Activated naive CD4-positive, alpha-beta T cell treated with anti-CD3 and anti-CD28 coated beads, Interleukin-2, amount 50 U/mL, for 16 hours (primary cell): ENCODE results near the gene RPE65.
"Not testable (repeated sequence)": the region's sequence is repeated elsewhere in the genome, so short reads cannot be mapped to it uniquely, and the experiment has no call there.

Experiments
- DNase-seq: peaks from one replicate; pipeline ENCODE4 v3.0.0-alpha.2; 2020

RPE65 gene

DNA sequence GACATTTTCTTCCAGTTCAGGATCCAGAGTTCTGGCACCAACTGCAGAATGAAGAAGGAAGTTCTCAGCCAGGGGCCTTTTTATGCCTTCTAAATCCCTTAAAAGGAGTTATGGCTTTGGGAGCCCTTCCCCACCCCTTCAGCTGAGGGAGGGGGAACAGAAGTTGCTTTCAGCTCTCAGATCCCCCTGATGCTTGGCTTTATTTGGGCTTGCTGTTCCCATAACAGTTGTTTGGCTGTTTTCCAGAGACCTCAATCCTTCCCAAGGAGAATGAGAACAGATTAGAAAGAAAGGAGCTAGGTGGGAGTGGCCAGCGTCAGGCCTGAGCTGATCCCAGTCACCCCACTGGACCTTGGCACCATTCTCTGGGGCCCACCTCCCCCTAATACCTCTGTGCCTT lies at the start of gene RPE65:
TSS of gene RPE65 (minus strand) at position 54 of the 400 bp plus-strand sequence. CDS start at position 5, 49 bp downstream.
- no peak for DNase-seq

DNA sequence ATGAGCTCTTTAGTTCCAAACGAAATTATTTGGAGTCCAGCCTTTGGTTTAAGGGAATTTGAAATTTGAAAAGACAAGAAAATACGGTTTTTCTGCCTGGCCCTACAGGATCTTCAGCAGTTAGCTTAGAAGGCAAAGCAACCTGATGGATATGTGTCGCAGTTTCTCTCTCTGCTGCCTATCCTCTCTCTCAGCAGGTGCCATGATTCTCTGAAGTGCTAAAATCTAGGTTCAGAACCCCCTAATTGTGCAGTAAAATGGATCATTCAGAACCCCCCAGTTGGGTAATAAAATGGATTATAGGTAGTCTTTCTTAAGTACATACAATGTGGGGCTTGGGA lies 47.6 kb upstream of the RPE65 start:
- no peak for DNase-seq

DNA sequence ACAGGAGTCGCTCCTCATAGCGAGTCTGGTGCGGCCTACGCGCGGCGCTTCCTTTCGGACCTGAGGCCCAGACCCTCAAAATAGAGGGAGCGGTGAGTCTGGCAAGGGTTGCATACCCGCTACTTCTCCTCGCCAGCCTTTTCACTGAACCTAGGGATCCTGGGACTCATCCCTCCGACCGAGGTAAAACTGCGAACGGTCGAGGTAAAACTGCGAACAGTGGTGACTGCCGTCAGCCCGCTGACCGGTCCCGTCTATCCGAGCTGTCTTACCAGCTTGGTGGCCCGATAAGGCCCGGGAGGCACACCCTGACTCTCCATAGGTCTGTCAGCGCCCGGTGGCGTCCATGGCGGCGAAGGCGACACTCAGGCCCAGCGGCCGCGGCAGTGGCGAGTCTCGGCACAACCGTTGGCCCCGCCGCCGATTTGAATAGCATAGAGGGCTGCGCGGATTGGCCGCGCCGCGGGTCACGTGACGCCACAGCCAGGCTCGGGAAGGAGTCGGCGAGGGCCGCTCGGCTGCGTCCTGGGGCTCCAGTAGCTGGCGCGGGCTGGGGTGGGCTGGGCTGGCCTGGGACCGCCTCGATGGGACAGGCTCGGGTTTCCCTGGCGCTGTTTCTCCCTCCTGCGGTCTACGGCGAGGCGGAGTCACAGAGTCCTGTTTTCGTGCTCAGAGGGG lies 47.1 kb upstream of the RPE65 start, which contains the start of gene DEPDC1:
TSS of gene DEPDC1 (minus strand) at position 403 of the 678 bp plus-strand sequence. CDS start at position 320, 83 bp downstream.
- DNase-seq, result peak; percentile 56

DNA sequence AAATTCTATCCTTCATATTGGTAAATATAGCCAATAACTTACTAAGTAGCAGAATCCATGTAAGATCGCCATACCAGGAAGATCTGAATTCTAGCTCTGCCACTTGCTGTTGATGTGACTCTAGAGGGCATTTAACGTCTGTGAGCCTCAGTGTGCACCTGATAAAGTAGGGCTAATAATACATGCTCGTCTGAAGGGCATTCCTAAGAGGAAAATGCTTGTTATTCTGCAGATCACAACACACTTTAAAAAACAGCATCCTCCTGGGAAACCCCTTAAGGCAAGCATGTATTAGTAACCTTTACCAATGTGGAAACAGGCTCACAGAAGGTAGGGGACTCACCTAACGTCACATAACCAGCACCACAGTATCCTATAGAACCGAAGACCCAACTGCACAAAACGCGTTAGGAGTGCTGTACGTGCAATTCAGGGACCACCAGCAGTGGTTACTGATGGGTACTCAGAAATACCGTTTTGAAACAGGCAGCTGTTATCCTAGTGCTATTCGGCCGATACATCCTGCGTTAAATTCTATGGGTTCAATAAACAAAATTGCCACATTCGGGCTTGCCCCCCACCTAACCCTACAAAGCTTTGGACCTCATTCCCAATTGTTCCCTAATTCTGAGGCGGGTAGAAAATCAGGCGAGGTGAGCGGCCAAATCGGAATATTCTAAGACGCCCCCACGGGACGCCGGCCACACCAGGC lies 46.4 kb upstream of the RPE65 start:
- DNase-seq, result no peak

DNA sequence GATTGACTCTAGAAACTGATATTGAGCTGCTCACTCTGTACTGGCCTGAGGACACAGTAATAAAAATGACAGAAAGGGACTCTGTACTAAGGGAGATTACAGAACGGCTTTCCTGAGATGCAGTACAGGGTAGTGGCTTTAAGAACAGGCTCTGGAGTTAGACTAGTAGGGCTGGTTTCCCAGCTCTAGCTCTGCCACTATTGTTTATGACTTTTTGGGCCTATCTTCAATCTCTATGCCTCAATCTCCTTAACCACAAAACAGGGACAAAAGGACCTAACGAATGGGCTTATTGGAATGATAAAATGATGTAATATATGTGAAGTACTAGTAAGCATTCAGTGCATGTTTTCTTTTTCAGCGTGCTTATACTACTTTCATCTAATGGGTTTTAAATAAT lies 45.8 kb upstream of the RPE65 start:
- no peak for DNase-seq

DNA sequence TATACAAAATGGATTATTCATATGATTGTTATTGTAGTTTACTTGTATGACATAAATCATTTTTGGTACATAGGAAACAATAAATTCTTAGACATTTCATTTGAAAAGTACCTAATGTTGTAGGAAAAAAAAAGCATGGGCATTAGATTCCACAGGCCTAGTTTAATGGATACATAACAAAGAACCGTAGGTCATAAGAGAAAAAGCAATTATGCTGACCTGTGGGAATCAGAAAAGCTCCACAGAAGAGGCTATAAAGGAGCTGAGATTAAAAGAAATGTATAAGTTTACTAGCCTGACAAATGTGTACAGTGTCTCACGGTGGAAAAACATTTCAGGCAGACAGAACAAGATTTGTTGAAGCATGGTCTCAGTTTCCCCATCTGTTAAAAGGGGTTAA lies 43.4 kb upstream of the RPE65 start:
- DNase-seq, result no peak

DNA sequence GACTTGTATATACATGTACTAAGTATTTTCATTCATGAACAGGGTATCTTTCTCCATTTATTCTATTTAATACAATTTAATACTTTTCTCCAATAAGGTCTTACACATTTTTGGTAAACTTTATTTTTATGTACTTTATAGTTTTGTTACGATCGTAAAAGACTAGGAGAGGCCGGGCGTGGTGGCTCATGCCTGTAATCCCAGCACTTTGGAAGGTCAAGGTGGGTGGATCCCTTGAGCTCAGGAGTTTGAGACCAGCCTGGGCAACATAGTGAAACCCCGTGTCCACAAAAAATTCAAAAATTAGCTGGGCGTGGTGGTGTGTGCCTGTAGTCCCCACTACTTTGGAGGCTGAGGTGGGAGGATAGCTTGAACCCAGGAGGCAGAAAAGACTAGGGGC lies 42.5 kb upstream of the RPE65 start:
- DNase-seq, result not testable (repeated sequence)

DNA sequence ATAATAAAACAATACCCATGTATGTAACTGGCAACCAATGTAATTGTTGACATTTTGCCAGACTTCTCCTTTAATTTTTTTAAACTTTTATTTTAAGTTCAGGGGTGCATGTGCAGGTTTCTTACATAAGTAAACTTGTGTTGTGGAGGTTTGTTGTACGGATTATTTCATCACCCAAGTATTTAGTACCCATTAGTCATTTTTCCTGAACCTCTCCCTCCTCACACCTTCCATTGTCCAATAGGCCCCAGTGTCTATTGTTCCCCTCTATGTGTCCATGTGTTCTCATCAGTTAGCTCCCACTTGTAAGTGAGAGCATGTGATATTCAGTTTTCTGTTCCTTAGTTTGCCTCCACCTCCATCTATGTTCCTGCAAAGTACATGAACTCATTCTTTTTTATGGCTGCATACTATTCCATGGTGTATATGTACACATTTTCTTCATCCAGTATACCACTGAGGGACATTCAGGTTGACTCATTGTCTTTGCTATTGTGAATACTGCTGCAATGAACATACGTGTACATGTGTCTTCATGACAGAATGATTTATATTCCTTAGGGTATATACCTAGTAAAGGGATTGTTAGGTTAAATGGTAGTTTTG lies 40.4 kb upstream of the RPE65 start:
- no peak for DNase-seq

DNA sequence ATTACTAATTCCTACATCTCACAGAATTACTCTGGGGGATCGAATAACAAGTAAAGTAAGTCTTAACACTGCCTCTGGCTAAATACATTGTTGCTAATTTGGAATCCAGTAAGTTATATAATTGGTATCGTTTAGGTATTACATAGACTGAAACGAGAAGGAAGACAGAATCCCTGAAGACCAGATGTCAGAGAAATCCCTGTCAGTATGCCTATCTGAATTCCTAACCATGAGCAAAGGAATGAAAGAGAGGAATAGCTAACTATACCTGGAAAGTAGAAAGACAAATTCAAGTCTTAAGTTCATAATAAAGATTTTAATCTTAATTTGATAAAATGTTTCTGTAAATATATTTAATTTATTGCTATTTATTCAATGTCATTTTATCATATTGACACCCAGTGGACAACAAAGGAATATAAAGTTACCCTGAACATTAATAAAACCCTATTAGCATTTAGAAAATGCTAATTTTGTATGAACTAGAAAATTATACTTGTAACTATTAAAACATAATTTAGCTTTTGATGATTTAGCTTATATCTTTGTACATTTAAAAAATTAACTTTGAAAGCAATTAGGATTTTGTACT lies 35.8 kb upstream of the RPE65 start:
- no peak for DNase-seq

DNA sequence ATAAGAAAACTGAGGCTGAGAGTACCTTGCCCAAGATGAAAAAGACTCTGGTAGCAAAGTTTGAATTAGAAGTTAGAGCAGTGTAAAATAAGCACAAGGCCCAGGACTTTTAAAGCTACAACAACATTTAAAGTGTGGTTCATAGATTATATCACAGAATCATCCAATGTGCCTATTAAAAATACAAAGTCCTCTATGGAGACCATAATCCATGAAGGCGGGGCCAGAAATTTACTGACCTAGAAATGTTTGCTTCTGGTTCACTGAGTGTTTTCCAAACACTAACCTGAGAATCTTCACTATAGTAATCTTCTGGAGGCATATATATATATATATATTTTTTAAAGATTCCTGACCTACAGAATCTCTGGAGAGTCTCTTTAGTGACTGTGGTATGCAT lies 34.9 kb upstream of the RPE65 start:
- DNase-seq, result no peak

DNA sequence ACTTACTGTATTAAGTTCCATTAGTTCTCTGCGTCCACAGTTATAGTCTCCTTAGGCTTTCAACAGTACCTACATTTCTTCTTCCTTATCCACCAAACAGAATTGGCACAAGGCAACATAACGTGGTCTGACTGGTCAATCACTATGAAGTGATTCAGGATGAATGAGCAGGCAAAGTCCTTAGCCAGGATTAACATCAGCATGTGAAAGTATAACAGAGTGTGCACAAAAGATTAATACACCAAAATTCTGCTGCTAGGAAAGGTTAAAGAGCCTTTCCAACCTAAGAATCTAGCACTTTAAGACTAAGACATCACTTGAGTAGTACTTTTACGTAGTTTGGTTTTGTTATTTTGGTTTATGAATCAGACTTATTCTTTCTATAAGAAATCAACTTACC lies 31.3 kb upstream of the RPE65 start:
- DNase-seq, result no peak

DNA sequence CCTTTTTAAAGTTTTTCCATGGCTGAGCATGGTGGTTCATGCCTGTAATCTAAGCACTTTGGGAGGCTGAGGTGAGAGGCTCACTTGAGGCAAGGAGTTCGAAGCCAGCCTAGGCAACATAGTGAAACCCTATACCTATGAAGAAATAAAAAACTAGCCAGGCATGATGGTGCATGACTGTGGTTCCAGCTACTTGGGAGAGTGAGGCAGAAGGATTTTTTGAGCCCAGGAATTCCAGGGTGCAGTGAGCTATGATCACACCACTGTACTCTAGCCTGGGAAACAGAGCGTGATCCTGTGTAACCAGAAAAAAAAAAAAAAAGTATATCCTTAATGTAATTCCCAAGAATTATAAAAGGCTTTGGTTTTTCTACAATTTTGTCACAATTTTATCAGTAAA lies 29.7 kb upstream of the RPE65 start:
- no peak for DNase-seq

DNA sequence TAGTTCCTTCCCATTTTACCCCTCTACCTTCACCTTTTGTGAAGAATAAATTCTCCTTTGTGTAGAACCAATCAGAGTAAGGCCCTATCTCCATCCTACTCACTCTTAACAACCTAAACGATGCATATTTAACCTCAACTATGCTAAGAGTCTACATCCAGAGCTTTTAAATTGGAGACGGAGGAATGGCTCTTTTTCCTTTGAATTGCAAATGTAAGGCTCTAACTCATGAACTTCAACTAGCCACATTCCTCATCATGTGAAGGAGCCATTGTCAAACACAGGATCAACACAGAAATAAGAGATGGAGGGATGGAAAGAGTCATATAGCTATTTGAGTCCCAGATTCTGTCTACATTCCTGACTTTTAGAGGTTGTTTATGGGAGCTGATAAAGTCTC lies 28.9 kb upstream of the RPE65 start:
- DNase-seq, result no peak

DNA sequence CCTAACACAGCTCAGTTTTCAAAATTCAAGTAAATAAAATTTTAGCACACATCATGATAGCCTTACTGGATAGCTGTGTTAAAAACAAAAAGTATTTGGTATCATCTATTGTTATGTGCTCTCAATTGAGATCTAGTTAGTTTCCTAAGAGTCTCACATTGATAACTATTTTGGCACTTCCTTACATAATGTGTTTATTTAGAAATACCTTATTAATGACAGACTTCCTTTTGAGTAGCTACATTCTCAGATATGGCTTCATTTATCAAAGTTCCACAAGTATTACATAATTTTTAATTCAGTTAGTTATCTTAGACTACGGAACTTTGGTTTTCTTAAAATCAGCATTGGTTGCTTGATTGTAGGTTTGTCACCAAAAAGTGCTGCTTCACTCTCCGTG lies 26.9 kb upstream of the RPE65 start:
- DNase-seq, result not testable (repeated sequence)

DNA sequence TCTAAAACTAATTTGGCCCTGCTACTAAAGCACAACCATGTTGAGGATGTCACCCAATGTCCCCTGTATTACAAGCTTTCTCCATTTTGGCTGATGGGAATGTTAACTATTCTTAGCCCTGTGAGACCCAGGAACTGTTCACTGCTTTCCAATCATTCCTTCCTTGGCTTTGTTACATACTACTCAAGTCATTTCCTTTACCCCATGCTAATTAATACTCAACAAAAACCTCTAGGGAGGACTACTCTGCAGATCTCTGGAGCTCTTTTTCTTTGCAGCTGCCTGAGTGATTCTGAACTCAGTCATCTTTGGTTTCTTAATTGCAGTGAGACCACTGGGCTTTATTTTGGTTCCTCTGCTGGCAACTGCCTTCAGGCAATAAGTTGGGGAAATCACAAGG lies 23.3 kb upstream of the RPE65 start:
- DNase-seq, result no peak

DNA sequence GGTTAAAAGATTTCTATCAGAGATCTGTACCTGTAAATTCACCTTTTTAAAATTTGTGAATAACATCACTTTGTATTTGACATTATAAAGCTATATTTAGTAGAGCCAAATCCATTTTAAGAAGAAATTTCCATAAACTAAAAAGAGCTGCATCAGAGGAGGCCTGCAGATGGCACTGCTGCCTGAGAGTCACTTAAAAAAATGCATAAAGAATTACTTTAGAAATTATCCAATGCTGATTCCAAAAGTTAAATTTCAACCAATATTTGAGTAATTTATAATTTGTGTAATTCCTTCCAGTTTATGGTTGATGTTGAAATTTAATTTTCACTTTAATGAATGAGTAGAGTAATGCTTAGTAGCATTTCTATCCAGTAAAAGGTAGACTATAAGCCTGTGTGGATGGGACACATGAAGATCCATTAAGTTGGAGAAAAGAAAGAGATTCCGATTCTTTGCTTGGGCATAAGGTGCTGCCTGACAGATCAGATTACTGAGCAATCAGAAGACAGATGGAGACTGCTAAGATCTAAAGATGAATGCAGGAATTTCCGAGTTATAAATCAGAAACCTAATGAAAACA lies 20.7 kb upstream of the RPE65 start:
- no peak for DNase-seq

DNA sequence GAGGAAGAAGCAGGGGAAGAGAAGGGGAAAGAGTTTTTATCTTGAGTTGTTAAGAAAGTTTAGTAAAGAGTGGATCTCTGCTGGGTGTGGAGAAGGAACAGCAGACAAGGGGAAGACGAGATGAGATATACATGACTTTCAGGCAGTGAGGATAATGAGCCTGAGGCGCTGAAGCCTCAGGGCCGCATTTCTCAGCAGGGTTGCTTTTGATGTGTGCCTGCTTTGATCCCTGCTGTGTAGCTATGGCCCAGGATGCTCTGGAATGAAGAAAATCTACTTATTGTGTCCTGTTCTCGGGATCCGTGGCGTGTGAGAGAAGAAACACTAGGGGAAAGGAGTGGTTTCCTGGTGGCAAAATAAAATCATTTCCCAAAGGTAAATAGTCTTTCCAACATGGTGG lies 15.1 kb upstream of the RPE65 start:
- DNase-seq, result no peak

DNA sequence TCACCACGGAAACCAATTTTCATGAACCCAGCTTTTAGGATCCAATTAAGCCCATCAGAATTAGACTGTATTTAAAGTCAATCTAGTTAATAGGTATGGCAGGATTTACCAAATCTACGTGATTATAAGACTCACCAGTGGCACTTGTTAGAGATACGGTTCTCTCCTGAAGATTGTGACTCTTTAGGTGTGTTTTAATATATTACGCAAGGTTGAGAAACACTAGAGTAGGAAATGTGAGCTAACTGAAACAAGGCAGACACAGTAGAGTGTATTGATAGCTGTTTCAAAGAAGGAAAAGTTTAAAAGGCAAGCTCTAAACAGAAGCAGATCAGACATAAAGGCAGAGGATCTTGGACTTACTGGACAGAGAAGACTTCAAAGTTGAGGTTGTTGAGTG lies 11.2 kb upstream of the RPE65 start:
- no peak for DNase-seq

DNA sequence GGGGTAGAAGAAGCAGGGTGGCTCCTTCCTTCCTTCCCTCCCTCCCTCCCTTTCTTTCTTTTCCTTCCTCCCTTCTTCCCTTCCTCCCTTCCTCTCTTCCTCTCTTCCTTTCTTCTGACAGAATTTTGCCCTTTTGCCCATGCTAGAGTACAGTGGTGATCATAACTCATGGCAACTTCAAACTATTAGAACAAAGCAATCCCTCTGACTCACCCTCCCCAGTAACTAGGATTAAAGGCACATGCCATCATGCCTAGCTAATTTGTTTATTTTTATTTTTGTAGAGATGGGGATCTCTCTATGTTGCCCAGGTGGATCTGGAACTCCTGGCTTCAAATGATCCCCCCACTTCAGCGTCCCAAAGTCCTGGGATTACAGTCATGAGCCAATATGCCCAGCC lies 10.0 kb upstream of the RPE65 start:
- DNase-seq, result no peak

DNA sequence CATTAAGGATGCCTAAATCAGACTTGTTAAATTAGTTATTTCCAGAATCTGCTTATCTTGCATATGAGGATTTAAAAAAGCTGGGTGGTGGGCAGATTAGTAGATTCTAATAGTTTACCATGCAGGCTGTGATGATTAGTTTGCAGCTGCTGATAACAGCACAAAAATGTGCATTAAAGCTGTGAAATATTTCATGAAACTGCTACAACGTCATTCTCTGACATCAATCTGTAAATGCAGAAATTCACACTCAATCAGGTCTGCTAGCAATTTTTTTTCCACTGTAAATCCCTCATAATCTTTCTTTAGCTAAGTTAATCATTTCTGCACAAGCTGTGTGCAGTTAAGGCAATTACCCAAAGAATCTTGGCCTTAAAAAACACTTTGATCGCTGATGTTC lies 9.3 kb upstream of the RPE65 start:
- no peak for DNase-seq

DNA sequence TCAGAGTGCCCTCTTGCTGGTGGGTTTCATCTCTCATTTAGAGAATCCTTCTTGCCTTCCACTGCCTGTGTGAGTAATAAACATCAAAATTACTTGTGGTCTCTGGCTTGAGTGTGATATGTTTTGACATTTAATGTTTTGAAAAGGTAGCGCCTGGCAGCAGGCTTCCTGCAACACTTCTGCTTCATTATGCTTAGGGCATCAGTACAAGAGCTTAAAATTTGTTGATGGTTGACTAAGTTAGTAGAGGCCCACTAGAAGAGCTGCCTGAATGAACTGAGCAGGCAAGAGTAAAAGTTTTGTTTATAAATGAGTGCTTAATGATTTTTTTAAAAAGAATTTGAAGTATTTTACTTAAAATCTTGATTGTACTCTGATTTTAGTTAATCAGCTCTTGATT lies 6.4 kb upstream of the RPE65 start:
- no peak for DNase-seq

DNA sequence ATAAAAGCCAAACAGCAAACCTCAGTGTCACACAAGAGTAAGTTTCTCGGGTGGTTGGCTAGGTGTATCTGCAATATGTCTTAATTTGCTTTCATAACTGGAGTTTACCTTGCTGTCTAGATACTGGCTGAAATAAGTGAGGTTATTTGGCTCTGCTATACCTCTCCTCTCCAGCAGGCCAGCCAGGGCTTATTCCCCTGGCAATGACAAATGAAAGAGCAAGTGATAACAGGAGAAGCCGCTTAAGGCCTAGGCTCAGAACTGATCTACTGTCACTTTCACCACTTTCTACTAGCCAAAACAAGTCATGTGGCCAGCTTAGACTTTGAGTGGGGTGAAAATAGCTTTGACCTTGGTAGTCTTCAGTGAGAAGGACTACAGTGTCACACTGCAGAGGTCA lies 4.8 kb upstream of the RPE65 start:
- DNase-seq, result no peak

DNA sequence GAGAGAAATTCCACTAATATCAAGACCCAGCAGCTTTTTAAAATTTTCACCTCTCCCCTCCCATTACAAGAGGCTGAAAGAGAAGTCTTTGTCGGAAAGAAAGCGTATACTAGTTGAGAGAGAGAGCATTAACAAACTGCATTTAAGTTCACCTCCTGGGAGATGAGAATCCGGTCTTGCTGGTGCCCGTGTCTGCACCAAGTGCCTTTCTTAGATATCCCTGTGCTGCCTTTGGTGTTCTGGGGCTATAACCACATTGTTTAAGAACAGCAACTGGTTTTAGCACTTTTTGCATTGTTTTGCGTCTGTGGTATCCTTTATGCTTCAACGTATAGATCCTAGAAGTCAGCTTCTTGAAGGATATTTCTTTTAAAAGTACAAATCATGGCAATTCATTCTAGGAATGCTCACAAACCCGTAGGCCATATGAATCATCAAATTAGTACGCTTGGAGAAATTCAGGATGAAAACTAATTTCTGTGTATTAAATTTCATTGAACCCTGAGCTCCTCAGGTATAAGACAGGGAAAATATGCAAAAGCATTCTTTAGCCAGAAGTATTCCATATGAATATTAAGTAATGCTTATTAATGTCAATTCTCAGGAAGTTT lies 3.4 kb upstream of the RPE65 start:
- DNase-seq, result no peak
